SK-N-SH treated with all-trans-retinoic acid at 6 μM for 48 hours (cell line): ENCODE measurements around the gene MT1B.

Source experiments
- ARNTL ChIP-seq: fragments of 450-650 bp; formaldehyde crosslinking; IDR thresholded peaks from 2 replicates; pipeline ENCODE4 v1.5.0; 2020; ENCODE audit warnings: low read depth, mild to moderate bottlenecking, moderate library complexity, borderline replicate concordance
- CREB5 ChIP-seq: fragments of 250-450 bp; sonication (Bioruptor Pico); IDR thresholded peaks from 2 replicates; pipeline ENCODE4 v1.5.1; 2020; ENCODE audit warnings: low read depth, mild to moderate bottlenecking, moderate library complexity
- ESRRG ChIP-seq: fragments of 250-450 bp; sonication (Bioruptor Pico); IDR thresholded peaks from 2 replicates; pipeline ENCODE4 v1.6.1; 2021; ENCODE audit warnings: mild to moderate bottlenecking
- ISL1 ChIP-seq: fragments of 250-450 bp; sonication (Bioruptor Pico); IDR thresholded peaks from 2 replicates; pipeline ENCODE4 v2.1.2; 2022; ENCODE audit warnings: mild to moderate bottlenecking, moderate library complexity
- POU6F1 ChIP-seq: fragments of 250-450 bp; sonication (Bioruptor Pico); IDR thresholded peaks from 2 replicates; pipeline ENCODE4 v1.8.0; 2021; ENCODE audit warnings: low read depth, mild to moderate bottlenecking, moderate library complexity, borderline replicate concordance
- RARB ChIP-seq: fragments of 250-450 bp; sonication (Bioruptor Pico); IDR thresholded peaks from 2 replicates; pipeline ENCODE4 v1.8.0; 2021; ENCODE audit warnings: mild to moderate bottlenecking, moderate library complexity
- TSHZ2 ChIP-seq: fragments of 250-450 bp; sonication (Bioruptor Pico); IDR thresholded peaks from 2 replicates; pipeline ENCODE4 v1.5.0; 2020; ENCODE audit warnings: mild to moderate bottlenecking, moderate library complexity
- ZC3H10 ChIP-seq: fragments of 250-450 bp; sonication (Bioruptor Pico); IDR thresholded peaks from 2 replicates; pipeline ENCODE4 v1.5.1; 2021; ENCODE audit warnings: mild to moderate bottlenecking, moderate library complexity
- ZFP30 ChIP-seq: fragments of 450-650 bp; formaldehyde crosslinking; IDR thresholded peaks from 2 replicates; pipeline ENCODE4 v1.5.0; 2022; ENCODE audit warnings: mild to moderate bottlenecking, moderate library complexity
- ZNF565 ChIP-seq: fragments of 450-650 bp; formaldehyde crosslinking; conservative IDR thresholded peaks from 2 replicates; pipeline ENCODE4 v1.5.0; 2020; ENCODE audit warnings: low read depth, mild to moderate bottlenecking, moderate library complexity
- ZNF8 ChIP-seq: fragments of 450-650 bp; formaldehyde crosslinking; IDR thresholded peaks from 2 replicates; pipeline ENCODE4 v1.5.0; 2020; ENCODE audit warnings: mild to moderate bottlenecking, moderate library complexity
- TF ChIP-seq, protein P1 (sequence below): fragments of 250-450 bp; sonication (Bioruptor Pico); IDR thresholded peaks from 2 replicates; pipeline ENCODE4 v1.8.0; 2020; ENCODE audit warnings: mild to moderate bottlenecking, moderate library complexity, borderline replicate concordance
- TF ChIP-seq, protein P2 (sequence below): fragments of 250-450 bp; sonication (Bioruptor Pico); IDR thresholded peaks from 2 replicates; pipeline ENCODE4 v1.5.1; 2021; ENCODE audit warnings: mild to moderate bottlenecking, moderate library complexity

GRCh38 chr16:56607109-56607618 lies 44.5 kb upstream of the MT1B start:
- TF ChIP-seq ZC3H10 (CRISPR knock-in tag) = no peak
- no peak for TF ChIP-seq ISL1
- TF ChIP-seq, protein P1, sequence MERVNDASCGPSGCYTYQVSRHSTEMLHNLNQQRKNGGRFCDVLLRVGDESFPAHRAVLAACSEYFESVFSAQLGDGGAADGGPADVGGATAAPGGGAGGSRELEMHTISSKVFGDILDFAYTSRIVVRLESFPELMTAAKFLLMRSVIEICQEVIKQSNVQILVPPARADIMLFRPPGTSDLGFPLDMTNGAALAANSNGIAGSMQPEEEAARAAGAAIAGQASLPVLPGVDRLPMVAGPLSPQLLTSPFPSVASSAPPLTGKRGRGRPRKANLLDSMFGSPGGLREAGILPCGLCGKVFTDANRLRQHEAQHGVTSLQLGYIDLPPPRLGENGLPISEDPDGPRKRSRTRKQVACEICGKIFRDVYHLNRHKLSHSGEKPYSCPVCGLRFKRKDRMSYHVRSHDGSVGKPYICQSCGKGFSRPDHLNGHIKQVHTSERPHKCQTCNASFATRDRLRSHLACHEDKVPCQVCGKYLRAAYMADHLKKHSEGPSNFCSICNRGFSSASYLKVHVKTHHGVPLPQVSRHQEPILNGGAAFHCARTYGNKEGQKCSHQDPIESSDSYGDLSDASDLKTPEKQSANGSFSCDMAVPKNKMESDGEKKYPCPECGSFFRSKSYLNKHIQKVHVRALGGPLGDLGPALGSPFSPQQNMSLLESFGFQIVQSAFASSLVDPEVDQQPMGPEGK (CRISPR knock-in tag) = no peak
- TF ChIP-seq CREB5 (CRISPR knock-in tag) = no peak
- TF ChIP-seq ARNTL (CRISPR knock-in tag) = no peak
- TF ChIP-seq ZFP30 (CRISPR knock-in tag) = no peak
- TF ChIP-seq ESRRG (CRISPR knock-in tag) = no peak
- TF ChIP-seq RARB = no peak
- TF ChIP-seq, protein P2, sequence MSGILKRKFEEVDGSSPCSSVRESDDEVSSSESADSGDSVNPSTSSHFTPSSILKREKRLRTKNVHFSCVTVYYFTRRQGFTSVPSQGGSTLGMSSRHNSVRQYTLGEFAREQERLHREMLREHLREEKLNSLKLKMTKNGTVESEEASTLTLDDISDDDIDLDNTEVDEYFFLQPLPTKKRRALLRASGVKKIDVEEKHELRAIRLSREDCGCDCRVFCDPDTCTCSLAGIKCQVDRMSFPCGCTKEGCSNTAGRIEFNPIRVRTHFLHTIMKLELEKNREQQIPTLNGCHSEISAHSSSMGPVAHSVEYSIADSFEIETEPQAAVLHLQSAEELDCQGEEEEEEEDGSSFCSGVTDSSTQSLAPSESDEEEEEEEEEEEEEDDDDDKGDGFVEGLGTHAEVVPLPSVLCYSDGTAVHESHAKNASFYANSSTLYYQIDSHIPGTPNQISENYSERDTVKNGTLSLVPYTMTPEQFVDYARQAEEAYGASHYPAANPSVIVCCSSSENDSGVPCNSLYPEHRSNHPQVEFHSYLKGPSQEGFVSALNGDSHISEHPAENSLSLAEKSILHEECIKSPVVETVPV (CRISPR knock-in tag) = no peak
- TF ChIP-seq TSHZ2 (CRISPR knock-in tag) = no peak
- no peak for TF ChIP-seq ZNF565 (CRISPR knock-in tag)
- no peak for TF ChIP-seq POU6F1
- peak; percentile 47 for TF ChIP-seq ZNF8
